Measurements from ENCODE around the gene C7orf33. TPM values are rescaled to one million over a fixed set of nuclear protein-coding genes. Genes with fewer than 3 reads are reported as not detected.

Gene C7orf33
- total and polyA plus RNA-seq, 2 experiments from 2014 or later: not detected

DNA sequence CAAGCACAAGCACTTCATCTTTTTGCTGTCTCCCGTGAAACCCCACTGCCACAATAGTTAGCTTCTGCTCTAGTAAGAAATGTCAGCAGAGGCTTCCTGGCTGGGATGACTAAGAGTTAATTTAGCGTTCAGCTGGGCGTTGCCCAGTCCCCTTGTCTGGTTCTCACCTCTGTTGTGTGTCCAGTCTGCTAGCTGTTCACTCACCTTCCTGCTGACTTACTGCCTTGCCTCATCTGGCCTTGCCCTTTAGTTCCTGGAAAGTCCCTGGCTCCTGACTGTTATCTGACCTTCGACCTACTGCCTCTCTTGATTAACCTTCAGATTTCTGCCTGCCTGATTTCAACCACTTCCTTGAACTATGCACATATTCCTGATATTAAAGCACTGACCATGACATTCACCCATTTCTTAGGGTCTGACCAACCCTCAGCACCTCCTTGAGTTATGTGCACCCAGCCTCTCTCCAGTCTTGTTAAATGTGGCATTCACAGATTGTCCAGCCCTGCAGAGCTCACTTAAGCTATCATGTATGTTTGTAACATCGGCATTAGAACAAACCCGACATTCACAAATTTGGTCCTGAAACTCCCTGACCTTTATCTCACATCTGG lies 30.3 kb downstream of the C7orf33 start (continued):
- TF ChIP-seq, protein P1, sequence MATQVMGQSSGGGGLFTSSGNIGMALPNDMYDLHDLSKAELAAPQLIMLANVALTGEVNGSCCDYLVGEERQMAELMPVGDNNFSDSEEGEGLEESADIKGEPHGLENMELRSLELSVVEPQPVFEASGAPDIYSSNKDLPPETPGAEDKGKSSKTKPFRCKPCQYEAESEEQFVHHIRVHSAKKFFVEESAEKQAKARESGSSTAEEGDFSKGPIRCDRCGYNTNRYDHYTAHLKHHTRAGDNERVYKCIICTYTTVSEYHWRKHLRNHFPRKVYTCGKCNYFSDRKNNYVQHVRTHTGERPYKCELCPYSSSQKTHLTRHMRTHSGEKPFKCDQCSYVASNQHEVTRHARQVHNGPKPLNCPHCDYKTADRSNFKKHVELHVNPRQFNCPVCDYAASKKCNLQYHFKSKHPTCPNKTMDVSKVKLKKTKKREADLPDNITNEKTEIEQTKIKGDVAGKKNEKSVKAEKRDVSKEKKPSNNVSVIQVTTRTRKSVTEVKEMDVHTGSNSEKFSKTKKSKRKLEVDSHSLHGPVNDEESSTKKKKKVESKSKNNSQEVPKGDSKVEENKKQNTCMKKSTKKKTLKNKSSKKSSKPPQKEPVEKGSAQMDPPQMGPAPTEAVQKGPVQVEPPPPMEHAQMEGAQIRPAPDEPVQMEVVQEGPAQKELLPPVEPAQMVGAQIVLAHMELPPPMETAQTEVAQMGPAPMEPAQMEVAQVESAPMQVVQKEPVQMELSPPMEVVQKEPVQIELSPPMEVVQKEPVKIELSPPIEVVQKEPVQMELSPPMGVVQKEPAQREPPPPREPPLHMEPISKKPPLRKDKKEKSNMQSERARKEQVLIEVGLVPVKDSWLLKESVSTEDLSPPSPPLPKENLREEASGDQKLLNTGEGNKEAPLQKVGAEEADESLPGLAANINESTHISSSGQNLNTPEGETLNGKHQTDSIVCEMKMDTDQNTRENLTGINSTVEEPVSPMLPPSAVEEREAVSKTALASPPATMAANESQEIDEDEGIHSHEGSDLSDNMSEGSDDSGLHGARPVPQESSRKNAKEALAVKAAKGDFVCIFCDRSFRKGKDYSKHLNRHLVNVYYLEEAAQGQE (IDR thresholded peaks at IDR 0.05; ENCODE audit: unreplicated experiment): no peak
- TF ChIP-seq ETS1 (IDR thresholded peaks at IDR 0.05) (no peak), EZH2phosphoT487 (IDR thresholded peaks at IDR 0.05; ENCODE audit: unreplicated experiment) (no peak), ZNF114 (CRISPR knock-in tag; IDR thresholded peaks at IDR 0.05) (no peak)

- H2AFZ ChIP-seq: no peak overlapping the region
- H3K79me2 ChIP-seq (replicated peaks; ENCODE audit: insufficient read depth): no peaks in the 10 kb centered on the region
- Mint-ChIP-seq H3K4me3 (no peak overlapping the region), H3K9me3 (peaks cover 6% of the 10 kb centered on the region; the same call in 1 of the 3 replicates), H3K27ac (no peak overlapping the region), H3K27me3 (ENCODE audit: insufficient read depth, low read depth, poor library complexity) (peaks cover 6% of the 10 kb centered on the region), H3K36me3 (ENCODE audit: low read depth) (no peaks in the 10 kb centered on the region), H3K4me1 (peaks cover 23% of the 10 kb centered on the region)
- no peaks in the 10 kb centered on the region for H3K27me3 ChIP-seq (ENCODE audit: insufficient read depth)
- ATAC-seq (no peak), DNase-seq (ENCODE audit: low spot score) (no peak)
- H3K4me2 ChIP-seq: no peak overlapping the region
- H3K4me3 ChIP-seq: no peak overlapping the region
- TF ChIP-seq ZNF462 (CRISPR knock-in tag; IDR thresholded peaks at IDR 0.05) (no peak), CREB1 (CRISPR knock-in tag; IDR thresholded peaks at IDR 0.05; ENCODE audit: low read depth) (no peak), EZH2phosphoT487 (IDR thresholded peaks at IDR 0.05; ENCODE audit: unreplicated experiment) (no peak)
- H3K27ac ChIP-seq (ENCODE audit: low read depth): no peak overlapping the region
- H3K36me3 ChIP-seq (ENCODE audit: insufficient read depth): no peaks in the 10 kb centered on the region
- H4K20me1 ChIP-seq (replicated peaks; ENCODE audit: insufficient read depth): no peaks in the 10 kb centered on the region
- no peaks in the 10 kb centered on the region for H3K9me2 ChIP-seq (ENCODE audit: insufficient read depth)
- H3F3A ChIP-seq (replicated peaks; ENCODE audit: low read depth): no peaks in the 10 kb centered on the region
- peaks cover 20% of the 10 kb centered on the region for H3K4me1 ChIP-seq (ENCODE audit: insufficient read depth)
Observed at GRCh38 chr7:148621563-148621962, 31.0 kb downstream of the C7orf33 start.
